Measurements from ENCODE around the gene SLC9A8. TPM values are rescaled to one million over a fixed set of nuclear protein-coding genes. Genes with fewer than 3 reads are reported as not detected.

Gene SLC9A8
- polyA plus RNA-seq, 1 donor from 2014 or later = 6.7 TPM

DNA sequence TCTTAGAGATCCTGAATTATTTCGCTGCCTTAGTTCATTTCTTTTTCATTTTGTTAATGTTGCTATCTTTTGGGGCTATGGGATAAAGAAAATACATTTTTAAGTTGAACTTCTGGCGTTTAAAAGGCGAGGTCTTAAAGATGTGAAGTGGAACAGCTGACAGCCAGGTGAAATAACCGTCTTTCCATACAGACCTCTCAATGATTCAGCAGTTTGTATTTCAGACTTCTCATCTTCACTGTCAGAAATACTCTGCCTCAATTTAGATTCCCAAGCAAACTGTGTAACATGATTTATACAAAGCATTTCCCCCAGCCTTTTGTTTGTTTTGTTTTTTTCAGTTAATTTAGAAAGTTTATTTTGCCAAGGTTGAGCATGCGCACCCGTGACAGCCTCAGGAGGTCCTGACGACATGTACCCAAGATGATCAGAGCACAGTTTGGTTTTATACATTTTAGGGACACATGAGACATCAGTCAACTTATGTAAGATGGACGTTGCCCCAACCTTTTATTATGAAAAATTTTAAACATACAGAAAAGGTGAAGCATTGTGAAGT is 40.0 kb downstream of the SLC9A8 start:
- Histone ChIP-seq H3K4me3 (ENCODE audit: low read length) (no peak overlapping the region), H3K36me3 (ENCODE audit: insufficient read depth, low read length) (peaks cover 8% of the 10 kb centered on the region), H3K9me3 (ENCODE audit: low read length) (no peaks in the 10 kb centered on the region), H4K20me1 (ENCODE audit: insufficient read depth) (no peaks in the 10 kb centered on the region), H3K27me3 (ENCODE audit: insufficient read depth, low read depth, low read length) (no peaks in the 10 kb centered on the region), H3K27ac (ENCODE audit: low read length) (no peak overlapping the region), H3K9ac (ENCODE audit: low read length) (no peak overlapping the region), H3K79me2 (replicated peaks; ENCODE audit: insufficient read depth, low read length) (no peaks in the 10 kb centered on the region), H2AFZ (ENCODE audit: low read depth, low read length) (no peak overlapping the region), H3K4me2 (ENCODE audit: low read length) (no peak overlapping the region), H3F3A (ENCODE audit: insufficient read depth, low read length, poor library complexity, severe bottlenecking) (no peaks in the 10 kb centered on the region), H3K9me2 (ENCODE audit: insufficient read depth, low read length) (no peaks in the 10 kb centered on the region)
- no peak for TF ChIP-seq EZH2 (IDR thresholded peaks at IDR 0.05; ENCODE audit: borderline replicate concordance, insufficient read depth, low read length, poor library complexity, severe bottlenecking)

DNA sequence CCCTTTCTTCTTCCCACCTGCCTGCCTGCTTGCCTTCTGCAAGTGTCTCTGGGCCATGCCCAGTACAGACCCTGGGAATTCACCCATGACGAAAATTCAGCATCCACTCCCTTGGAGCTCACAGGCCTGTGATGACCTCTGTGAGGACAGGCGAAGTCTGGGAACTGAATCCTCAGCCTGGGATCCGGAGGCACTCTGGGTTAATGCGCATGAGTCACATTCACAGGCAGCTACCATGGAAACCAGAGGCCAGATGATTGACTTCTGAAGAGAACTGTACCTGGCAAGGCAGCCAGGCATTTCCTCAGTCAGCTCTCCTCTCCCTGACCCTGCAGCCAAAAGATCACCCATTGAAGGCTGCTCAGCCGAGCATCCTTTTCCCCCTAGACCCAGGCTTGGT is 41.0 kb downstream of the SLC9A8 start:
- TF ChIP-seq POLR2AphosphoS5 (IDR thresholded peaks at IDR 0.05) (peak; percentile 10), RAD21 (conservative IDR thresholded peaks at IDR 0.05) (no peak), SMC3 (conservative IDR thresholded peaks at IDR 0.05; ENCODE audit: poor library complexity) (no peak), EZH2 (IDR thresholded peaks at IDR 0.05; ENCODE audit: borderline replicate concordance, insufficient read depth, low read length, poor library complexity, severe bottlenecking) (no peak), EP300 (conservative IDR thresholded peaks at IDR 0.05; ENCODE audit: poor library complexity, severe bottlenecking) (no peak), MXI1 (conservative IDR thresholded peaks at IDR 0.05; ENCODE audit: poor library complexity, severe bottlenecking) (no peak)
- TF ChIP-seq, protein P1, sequence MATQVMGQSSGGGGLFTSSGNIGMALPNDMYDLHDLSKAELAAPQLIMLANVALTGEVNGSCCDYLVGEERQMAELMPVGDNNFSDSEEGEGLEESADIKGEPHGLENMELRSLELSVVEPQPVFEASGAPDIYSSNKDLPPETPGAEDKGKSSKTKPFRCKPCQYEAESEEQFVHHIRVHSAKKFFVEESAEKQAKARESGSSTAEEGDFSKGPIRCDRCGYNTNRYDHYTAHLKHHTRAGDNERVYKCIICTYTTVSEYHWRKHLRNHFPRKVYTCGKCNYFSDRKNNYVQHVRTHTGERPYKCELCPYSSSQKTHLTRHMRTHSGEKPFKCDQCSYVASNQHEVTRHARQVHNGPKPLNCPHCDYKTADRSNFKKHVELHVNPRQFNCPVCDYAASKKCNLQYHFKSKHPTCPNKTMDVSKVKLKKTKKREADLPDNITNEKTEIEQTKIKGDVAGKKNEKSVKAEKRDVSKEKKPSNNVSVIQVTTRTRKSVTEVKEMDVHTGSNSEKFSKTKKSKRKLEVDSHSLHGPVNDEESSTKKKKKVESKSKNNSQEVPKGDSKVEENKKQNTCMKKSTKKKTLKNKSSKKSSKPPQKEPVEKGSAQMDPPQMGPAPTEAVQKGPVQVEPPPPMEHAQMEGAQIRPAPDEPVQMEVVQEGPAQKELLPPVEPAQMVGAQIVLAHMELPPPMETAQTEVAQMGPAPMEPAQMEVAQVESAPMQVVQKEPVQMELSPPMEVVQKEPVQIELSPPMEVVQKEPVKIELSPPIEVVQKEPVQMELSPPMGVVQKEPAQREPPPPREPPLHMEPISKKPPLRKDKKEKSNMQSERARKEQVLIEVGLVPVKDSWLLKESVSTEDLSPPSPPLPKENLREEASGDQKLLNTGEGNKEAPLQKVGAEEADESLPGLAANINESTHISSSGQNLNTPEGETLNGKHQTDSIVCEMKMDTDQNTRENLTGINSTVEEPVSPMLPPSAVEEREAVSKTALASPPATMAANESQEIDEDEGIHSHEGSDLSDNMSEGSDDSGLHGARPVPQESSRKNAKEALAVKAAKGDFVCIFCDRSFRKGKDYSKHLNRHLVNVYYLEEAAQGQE (IDR thresholded peaks at IDR 0.05; ENCODE audit: borderline replicate concordance) = no peak
- Histone ChIP-seq H3K4me2 (ENCODE audit: low read length) (no peak overlapping the region), H3F3A (ENCODE audit: insufficient read depth, low read length, poor library complexity, severe bottlenecking) (no peaks in the 10 kb centered on the region), H3K4me3 (ENCODE audit: low read length) (no peak overlapping the region), H3K27me3 (ENCODE audit: insufficient read depth, low read depth, low read length) (no peaks in the 10 kb centered on the region), H3K9me2 (ENCODE audit: insufficient read depth, low read length) (no peaks in the 10 kb centered on the region), H3K79me2 (replicated peaks; ENCODE audit: insufficient read depth, low read length) (no peaks in the 10 kb centered on the region), H2AFZ (ENCODE audit: low read depth, low read length) (no peak overlapping the region), H3K36me3 (ENCODE audit: insufficient read depth, low read length) (peaks cover 5% of the 10 kb centered on the region), H3K9me3 (ENCODE audit: low read length) (no peaks in the 10 kb centered on the region), H4K20me1 (ENCODE audit: insufficient read depth) (no peaks in the 10 kb centered on the region), H3K9ac (ENCODE audit: low read length) (peak overlapping the region; percentile 16), H3K27ac (ENCODE audit: low read length) (peak overlapping the region; percentile 42)

DNA sequence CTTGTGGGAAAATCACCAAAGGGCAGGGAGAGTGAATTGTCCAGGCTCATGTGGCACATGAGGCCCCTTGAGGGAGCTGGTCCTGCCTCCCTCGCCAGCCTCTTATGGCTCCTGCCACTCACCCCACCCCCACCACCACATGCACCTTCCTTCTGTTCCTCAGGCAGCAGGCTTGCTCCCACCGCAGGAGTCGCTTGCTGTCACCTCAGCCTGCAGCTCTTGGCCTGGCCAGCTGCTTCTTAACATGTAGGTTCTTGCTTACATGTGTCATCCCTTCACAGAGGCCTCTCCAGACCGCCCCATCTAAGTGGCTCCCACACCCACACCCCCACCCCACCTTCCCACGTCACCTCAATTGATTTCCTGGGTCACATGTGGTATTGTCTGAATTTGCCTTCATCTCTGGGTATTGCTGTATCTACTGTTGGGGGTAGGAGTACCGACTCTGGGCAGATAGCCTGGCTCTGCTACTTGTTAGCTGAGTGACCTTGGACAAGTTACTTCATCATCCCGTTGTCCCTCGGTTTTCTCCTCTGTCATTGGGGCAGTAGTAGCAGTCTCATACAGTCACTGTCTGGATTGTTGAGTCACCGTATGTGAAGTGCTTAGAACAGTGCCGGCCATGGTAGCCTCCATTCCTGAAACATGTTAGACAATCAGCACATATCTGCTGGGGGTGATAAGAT is 41.7 kb downstream of the SLC9A8 start:
- Histone ChIP-seq H3K4me3 (ENCODE audit: low read length) (no peak overlapping the region), H3K4me2 (ENCODE audit: low read length) (no peak overlapping the region), H3K9me2 (ENCODE audit: insufficient read depth, low read length) (no peaks in the 10 kb centered on the region), H3K36me3 (ENCODE audit: insufficient read depth, low read length) (peaks cover 5% of the 10 kb centered on the region), H3K9ac (ENCODE audit: low read length) (peak overlapping the region; percentile 16), H2AFZ (ENCODE audit: low read depth, low read length) (no peak overlapping the region), H3K9me3 (ENCODE audit: low read length) (no peaks in the 10 kb centered on the region), H3K27ac (ENCODE audit: low read length) (peak overlapping the region; percentile 42), H4K20me1 (ENCODE audit: insufficient read depth) (no peaks in the 10 kb centered on the region), H3F3A (ENCODE audit: insufficient read depth, low read length, poor library complexity, severe bottlenecking) (no peaks in the 10 kb centered on the region), H3K27me3 (ENCODE audit: insufficient read depth, low read depth, low read length) (no peaks in the 10 kb centered on the region), H3K79me2 (replicated peaks; ENCODE audit: insufficient read depth, low read length) (no peaks in the 10 kb centered on the region)
- TF ChIP-seq, protein P2, sequence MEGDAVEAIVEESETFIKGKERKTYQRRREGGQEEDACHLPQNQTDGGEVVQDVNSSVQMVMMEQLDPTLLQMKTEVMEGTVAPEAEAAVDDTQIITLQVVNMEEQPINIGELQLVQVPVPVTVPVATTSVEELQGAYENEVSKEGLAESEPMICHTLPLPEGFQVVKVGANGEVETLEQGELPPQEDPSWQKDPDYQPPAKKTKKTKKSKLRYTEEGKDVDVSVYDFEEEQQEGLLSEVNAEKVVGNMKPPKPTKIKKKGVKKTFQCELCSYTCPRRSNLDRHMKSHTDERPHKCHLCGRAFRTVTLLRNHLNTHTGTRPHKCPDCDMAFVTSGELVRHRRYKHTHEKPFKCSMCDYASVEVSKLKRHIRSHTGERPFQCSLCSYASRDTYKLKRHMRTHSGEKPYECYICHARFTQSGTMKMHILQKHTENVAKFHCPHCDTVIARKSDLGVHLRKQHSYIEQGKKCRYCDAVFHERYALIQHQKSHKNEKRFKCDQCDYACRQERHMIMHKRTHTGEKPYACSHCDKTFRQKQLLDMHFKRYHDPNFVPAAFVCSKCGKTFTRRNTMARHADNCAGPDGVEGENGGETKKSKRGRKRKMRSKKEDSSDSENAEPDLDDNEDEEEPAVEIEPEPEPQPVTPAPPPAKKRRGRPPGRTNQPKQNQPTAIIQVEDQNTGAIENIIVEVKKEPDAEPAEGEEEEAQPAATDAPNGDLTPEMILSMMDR (IDR thresholded peaks at IDR 0.05; ENCODE audit: poor library complexity, severe bottlenecking) = no peak
- TF ChIP-seq POLR2AphosphoS5 (IDR thresholded peaks at IDR 0.05) (no peak), SMC3 (conservative IDR thresholded peaks at IDR 0.05; ENCODE audit: poor library complexity) (no peak)

Data from neural cell (in vitro differentiated cells).